HEK293 (cell line): ENCODE measurements around the gene RFX4.

ENCODE experiments used
- MYNN ChIP-seq: fragments of 450-650 bp; formaldehyde crosslinking; IDR thresholded peaks from 2 replicates; pipeline ENCODE4 v1.5.1; 2016; ENCODE audit warnings: missing biosample characterization, missing genetic modification characterization, borderline replicate concordance
- SP2 ChIP-seq: fragments of 450-650 bp; formaldehyde crosslinking; IDR thresholded peaks from 2 replicates; pipeline ENCODE4 v1.5.1; 2016; ENCODE audit warnings: missing biosample characterization, missing genetic modification characterization
- ZFP41 ChIP-seq: fragments of 450-650 bp; formaldehyde crosslinking; IDR thresholded peaks from 2 replicates; pipeline ENCODE4 v1.5.1; 2016; ENCODE audit warnings: missing biosample characterization, missing genetic modification characterization, borderline replicate concordance
- ZNF274 ChIP-seq, 2 experiments: fragments of 200-500 bp in 1 of 2; fragments of 450-650 bp in 1 of 2; sonication (Bioruptor generic) in 1 of 2; formaldehyde crosslinking in 1 of 2; IDR thresholded peaks; 2 replicates each; pipeline versions ENCODE4 v1.5.1 to v1.6.1; 2014 to 2016; ENCODE audit warnings: borderline replicate concordance in 1 of 2, inconsistent platforms in 1 of 2, low read length in 1 of 2, missing biosample characterization in 1 of 2, missing genetic modification characterization in 1 of 2
- ZNF600 ChIP-seq: fragments of 450-650 bp; formaldehyde crosslinking; IDR thresholded peaks from 2 replicates; pipeline ENCODE4 v1.5.1; 2016; ENCODE audit warnings: missing biosample characterization, missing genetic modification characterization
- TF ChIP-seq, protein P1 (sequence below): fragments of 450-650 bp; formaldehyde crosslinking; IDR thresholded peaks from 2 replicates; pipeline ENCODE4 v1.5.1; 2016; ENCODE audit warnings: missing biosample characterization, missing genetic modification characterization
- TF ChIP-seq, protein P2 (sequence below): fragments of 450-650 bp; formaldehyde crosslinking; IDR thresholded peaks from 2 replicates; pipeline ENCODE4 v1.5.1; 2016; ENCODE audit warnings: missing biosample characterization, missing genetic modification characterization

DNA sequence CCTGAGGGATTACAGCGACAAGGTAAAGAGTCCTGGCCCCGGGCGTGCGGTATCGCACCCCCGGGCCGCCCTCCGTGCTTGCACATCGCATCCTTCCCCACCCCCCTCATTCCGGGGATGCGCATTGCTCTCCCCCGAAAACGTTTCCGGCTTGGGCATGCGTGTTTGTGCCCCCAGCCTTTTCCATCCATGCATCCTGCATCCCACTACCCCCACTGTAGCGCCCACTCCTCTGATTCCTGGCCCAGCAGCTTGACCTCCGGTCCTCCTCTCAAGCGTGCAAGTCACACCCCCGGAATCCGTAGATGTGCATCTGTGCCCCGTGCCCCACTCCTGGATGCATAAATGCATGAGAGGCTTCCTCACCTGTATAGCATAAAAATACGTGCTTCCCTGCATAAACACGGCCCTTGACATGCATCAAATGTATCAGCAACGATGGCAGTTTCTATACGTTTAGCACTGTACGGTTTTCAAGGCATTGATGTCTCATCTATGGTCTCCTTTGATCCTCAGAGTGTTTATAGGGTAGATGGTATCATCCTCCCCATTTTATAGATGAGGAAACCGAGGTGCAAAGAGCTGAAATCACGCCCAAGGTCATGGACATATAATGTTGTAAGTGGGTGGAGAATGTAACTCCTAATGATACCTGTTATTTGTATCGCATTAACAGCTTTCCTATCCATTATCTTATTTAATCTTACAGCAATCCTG, 192.2 kb downstream of the RFX4 start:
- TF ChIP-seq ZNF600 (tag by site-specific recombination) (no peak), MYNN (no peak), ZFP41 (no peak), SP2 (no peak), ZNF274 (IDR thresholded peaks at IDR 0.05; ENCODE audit: low read length) (no peak), ZNF274 (tag by site-specific recombination; IDR thresholded peaks at IDR 0.05; ENCODE audit: borderline replicate concordance) (no peak)
- TF ChIP-seq, protein P1, sequence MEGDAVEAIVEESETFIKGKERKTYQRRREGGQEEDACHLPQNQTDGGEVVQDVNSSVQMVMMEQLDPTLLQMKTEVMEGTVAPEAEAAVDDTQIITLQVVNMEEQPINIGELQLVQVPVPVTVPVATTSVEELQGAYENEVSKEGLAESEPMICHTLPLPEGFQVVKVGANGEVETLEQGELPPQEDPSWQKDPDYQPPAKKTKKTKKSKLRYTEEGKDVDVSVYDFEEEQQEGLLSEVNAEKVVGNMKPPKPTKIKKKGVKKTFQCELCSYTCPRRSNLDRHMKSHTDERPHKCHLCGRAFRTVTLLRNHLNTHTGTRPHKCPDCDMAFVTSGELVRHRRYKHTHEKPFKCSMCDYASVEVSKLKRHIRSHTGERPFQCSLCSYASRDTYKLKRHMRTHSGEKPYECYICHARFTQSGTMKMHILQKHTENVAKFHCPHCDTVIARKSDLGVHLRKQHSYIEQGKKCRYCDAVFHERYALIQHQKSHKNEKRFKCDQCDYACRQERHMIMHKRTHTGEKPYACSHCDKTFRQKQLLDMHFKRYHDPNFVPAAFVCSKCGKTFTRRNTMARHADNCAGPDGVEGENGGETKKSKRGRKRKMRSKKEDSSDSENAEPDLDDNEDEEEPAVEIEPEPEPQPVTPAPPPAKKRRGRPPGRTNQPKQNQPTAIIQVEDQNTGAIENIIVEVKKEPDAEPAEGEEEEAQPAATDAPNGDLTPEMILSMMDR, result no peak
- TF ChIP-seq, protein P2, sequence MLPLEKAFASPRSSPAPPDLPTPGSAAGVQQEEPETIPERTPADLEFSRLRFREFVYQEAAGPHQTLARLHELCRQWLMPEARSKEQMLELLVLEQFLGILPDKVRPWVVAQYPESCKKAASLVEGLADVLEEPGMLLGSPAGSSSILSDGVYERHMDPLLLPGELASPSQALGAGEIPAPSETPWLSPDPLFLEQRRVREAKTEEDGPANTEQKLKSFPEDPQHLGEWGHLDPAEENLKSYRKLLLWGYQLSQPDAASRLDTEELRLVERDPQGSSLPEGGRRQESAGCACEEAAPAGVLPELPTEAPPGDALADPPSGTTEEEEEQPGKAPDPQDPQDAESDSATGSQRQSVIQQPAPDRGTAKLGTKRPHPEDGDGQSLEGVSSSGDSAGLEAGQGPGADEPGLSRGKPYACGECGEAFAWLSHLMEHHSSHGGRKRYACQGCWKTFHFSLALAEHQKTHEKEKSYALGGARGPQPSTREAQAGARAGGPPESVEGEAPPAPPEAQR (tag by site-specific recombination), result no peak
